ENCODE results near the gene FGF14.

Gene FGF14

DNA sequence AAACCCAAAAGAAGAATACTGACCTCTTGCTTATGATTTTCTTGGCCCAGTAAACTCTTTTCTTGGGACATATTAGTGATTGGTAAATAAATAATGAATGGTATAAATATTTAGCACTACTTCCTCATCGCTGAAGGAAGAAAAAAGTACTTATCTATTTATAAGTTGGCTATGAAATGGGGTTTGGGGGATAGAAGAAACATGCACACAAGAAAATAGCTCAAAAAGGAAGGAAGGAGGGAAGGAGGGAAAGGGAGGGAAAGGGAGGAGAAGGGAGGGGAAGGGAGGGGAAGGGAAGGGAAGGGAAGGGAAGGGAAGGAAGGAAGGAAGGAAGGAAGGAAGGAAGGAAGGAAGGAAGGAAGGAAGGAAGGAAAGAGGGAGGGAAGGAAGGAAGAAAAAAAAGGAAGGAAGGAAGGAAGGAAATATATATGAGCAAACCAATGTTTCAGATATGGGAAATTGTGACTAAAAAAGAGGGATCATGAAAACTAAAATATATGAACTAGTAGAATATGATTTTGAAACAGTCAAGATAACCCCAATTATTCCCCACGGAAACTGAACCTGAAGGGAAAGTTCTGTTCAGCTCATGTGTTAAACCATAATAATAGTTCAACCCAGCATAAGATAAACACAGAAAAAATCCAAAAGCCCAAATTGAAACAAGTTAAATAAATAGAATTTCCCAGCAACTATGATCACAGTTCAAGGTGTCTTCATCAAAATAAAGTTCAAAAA is 75.3 kb downstream of the FGF14 start:
- TF ChIP-seq, protein P1, sequence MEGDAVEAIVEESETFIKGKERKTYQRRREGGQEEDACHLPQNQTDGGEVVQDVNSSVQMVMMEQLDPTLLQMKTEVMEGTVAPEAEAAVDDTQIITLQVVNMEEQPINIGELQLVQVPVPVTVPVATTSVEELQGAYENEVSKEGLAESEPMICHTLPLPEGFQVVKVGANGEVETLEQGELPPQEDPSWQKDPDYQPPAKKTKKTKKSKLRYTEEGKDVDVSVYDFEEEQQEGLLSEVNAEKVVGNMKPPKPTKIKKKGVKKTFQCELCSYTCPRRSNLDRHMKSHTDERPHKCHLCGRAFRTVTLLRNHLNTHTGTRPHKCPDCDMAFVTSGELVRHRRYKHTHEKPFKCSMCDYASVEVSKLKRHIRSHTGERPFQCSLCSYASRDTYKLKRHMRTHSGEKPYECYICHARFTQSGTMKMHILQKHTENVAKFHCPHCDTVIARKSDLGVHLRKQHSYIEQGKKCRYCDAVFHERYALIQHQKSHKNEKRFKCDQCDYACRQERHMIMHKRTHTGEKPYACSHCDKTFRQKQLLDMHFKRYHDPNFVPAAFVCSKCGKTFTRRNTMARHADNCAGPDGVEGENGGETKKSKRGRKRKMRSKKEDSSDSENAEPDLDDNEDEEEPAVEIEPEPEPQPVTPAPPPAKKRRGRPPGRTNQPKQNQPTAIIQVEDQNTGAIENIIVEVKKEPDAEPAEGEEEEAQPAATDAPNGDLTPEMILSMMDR (IDR thresholded peaks at IDR 0.05): no peak
- no peaks in the 10 kb centered on the region for H3K9me3 Mint-ChIP-seq

DNA sequence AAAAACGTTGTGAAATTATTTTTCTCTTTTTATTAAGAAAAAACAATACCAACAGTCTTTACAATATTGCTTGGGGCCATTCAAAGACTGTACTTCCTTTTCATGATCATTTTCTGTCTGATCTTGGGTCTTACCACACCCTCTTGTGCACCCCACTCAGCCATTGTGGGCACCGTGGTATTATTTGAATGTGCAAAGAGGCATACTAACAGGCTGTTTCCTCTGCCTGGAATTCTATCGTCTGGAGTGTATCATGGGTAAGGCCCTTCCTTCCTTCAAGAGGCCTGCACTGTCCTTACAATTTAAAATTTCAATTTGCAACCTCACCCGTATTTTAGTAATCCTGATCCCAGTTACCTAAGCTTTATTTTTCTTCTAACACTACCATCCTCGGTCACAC is 76.5 kb downstream of the FGF14 start:
- Mint-ChIP-seq H3K9me3 (no peaks in the 10 kb centered on the region), H3K36me3 (ENCODE audit: low read depth) (no peaks in the 10 kb centered on the region), H3K4me1 (no peaks in the 10 kb centered on the region), H3K4me3 (no peak overlapping the region), H3K27ac (no peak overlapping the region), H3K27me3 (ENCODE audit: low read depth, poor library complexity) (peaks cover 3% of the 10 kb centered on the region)
- TF ChIP-seq, protein P1 (IDR thresholded peaks at IDR 0.05): no peak
- DNase-seq: no peak

More for the DNA sequence above, 75.3 kb downstream of the FGF14 start:
- no peaks in the 10 kb centered on the region for H3K36me3 Mint-ChIP-seq (ENCODE audit: low read depth)
- H3K27ac Mint-ChIP-seq: no peak overlapping the region
- no peak for DNase-seq
- H3K27me3 Mint-ChIP-seq (ENCODE audit: low read depth, poor library complexity): peaks cover 8% of the 10 kb centered on the region
- no peak overlapping the region for H3K4me3 Mint-ChIP-seq
- H3K4me1 Mint-ChIP-seq: no peaks in the 10 kb centered on the region

DNA sequence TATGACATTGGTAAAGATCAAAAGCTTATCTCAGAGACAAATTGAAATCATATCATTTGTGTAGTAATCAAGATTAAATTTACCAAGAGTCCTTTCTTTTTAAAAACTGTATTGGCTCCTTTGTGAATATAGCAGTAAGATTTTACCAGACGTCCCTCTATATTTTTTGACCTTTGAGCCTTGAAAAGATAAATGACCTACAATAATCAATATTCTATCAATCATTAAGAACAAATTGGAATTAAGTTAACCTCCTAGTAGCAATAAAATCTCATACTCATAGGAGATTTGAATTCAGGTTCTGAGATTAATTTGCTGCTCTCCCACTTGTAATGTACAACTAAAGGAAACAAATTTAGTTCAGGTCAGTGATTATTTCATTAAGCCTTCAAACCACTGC is 78.3 kb downstream of the FGF14 start:
- no peak overlapping the region for H3K4me3 Mint-ChIP-seq
- no peak overlapping the region for H3K27ac Mint-ChIP-seq
- no peaks in the 10 kb centered on the region for H3K4me1 Mint-ChIP-seq
- H3K9me3 Mint-ChIP-seq: no peaks in the 10 kb centered on the region
- DNase-seq: no peak
- TF ChIP-seq, protein P1 (IDR thresholded peaks at IDR 0.05): no peak
- H3K27me3 Mint-ChIP-seq (ENCODE audit: low read depth, poor library complexity): no peaks in the 10 kb centered on the region
- H3K36me3 Mint-ChIP-seq (ENCODE audit: low read depth): no peaks in the 10 kb centered on the region

DNA sequence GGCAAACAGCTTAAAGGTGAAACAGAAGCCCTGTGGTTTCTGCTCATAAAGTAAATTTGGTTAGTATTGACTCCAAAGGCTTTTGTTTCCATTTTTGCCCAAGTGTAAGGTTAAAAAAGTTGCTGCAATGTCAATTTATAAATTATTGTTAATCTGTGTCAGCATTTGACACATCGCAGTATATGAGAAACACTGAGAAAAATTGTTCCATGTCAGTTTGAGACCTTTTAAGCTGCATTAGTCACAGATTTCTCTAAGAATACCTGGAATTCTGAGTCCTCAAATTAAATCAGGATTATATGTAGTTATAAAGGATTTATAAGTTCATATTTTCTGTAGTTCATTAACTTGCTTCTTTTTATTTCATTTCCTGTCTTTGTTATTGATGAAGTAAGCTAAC is 78.8 kb downstream of the FGF14 start:
- no peak for DNase-seq
- Mint-ChIP-seq H3K27me3 (ENCODE audit: low read depth, poor library complexity) (no peaks in the 10 kb centered on the region), H3K27ac (no peak overlapping the region), H3K9me3 (no peaks in the 10 kb centered on the region), H3K36me3 (ENCODE audit: low read depth) (no peaks in the 10 kb centered on the region), H3K4me1 (no peaks in the 10 kb centered on the region), H3K4me3 (no peak overlapping the region)
- TF ChIP-seq, protein P1 (IDR thresholded peaks at IDR 0.05): no peak

DNA sequence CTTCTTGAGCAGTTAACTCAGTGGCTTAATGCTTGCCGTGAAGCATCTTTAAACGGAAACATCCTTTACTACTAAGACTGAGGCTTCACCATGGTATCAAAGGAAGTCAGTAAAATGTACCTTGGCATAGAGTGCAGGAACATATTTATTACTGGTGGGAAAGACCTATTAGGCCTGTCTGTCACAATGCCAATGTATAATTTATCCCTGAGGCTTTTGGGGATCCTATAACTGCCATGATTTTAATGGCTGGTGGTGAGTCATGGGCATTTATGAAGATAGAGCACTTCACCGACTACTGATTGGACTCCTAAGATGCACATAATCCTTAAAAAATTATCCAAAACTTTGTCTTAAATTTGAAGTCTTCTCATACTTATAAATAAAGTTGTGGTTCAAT is 79.6 kb downstream of the FGF14 start:
- H3K9me3 Mint-ChIP-seq: no peaks in the 10 kb centered on the region
- DNase-seq: no peak
- TF ChIP-seq, protein P1 (IDR thresholded peaks at IDR 0.05): no peak
- H3K4me1 Mint-ChIP-seq: peaks cover 5% of the 10 kb centered on the region
- no peaks in the 10 kb centered on the region for H3K36me3 Mint-ChIP-seq (ENCODE audit: low read depth)
- H3K27ac Mint-ChIP-seq: no peak overlapping the region
- H3K4me3 Mint-ChIP-seq: no peak overlapping the region
- H3K27me3 Mint-ChIP-seq (ENCODE audit: low read depth, poor library complexity): no peaks in the 10 kb centered on the region

DNA sequence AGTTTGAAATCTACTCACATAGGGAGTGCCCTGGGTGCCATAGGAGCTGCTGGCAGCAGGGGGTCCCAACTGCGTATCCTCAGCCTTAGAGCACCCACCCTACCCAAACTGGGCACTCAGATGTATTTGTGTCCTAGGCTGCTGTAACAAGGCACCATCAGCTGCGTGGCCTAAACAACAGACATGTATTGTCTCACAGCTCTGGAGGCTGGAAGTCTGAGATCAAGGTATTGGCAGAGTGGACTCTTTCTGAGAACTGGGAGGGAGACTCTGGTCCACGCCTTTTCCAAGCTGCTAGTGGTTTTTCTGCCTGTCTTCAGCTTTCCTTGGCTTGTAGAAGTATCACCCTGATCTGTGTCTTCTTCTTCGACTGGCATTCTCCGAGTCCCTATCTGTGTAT is 83.6 kb downstream of the FGF14 start:
- Mint-ChIP-seq H3K4me1 (peaks cover 5% of the 10 kb centered on the region), H3K27ac (no peak overlapping the region), H3K27me3 (ENCODE audit: low read depth, poor library complexity) (peaks cover 4% of the 10 kb centered on the region), H3K4me3 (no peak overlapping the region), H3K36me3 (ENCODE audit: low read depth) (no peaks in the 10 kb centered on the region), H3K9me3 (no peaks in the 10 kb centered on the region)
- TF ChIP-seq, protein P1 (IDR thresholded peaks at IDR 0.05): no peak
- DNase-seq: no peak
